Astrocyte of the cerebellum (primary cell): Measurements from ENCODE around the gene SH3RF3.

ENCODE experiments used
- DNase-seq: peaks from one replicate; pipeline ENCODE4 v3.0.0-alpha.2; 2011; ENCODE audit warnings: low read depth
- H3K4me3 ChIP-seq: 2 replicates; pipeline ENCODE4 v1.5.1; 2011; ENCODE audit warnings: mild to moderate bottlenecking, low read depth, low read length, moderate library complexity
- in situ Hi-C: cut with HindIII; loops from 2 replicates; pipeline ENCODE4 v1.10.0; 2017; ENCODE audit warnings: low sequenced_read_pairs
- TF ChIP-seq, protein P1 (sequence below): IDR thresholded peaks from 2 replicates; pipeline ENCODE4 v1.5.1; 2012; ENCODE audit warnings: low read length, low read depth, moderate library complexity, mild to moderate bottlenecking; ENCODE audit errors: missing control alignments

Gene SH3RF3

DNA sequence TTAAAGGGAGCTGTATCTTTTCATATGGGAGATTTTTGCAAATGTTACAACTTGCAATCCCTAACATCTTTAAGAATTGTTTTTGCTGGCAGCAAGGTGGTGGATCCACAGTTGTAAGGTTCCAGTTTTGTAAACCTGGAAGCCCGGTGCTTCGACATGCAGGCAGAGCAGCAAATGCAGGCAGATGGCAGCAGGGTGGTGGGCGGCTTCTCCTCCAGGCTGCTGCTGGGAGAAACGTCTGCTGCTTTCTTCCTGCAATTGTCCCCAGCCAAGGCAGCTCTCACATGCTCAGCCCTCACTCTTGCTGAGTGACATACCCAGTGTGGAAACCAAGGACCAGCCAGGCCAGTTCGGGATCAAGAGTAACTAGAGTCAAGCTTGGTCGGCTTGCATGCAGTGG, 318.8 kb downstream of the SH3RF3 start:
- no peak for DNase-seq
- in situ Hi-C loops: no loop called here
- H3K4me3 ChIP-seq: no peak overlapping the region
- TF ChIP-seq, protein P1, sequence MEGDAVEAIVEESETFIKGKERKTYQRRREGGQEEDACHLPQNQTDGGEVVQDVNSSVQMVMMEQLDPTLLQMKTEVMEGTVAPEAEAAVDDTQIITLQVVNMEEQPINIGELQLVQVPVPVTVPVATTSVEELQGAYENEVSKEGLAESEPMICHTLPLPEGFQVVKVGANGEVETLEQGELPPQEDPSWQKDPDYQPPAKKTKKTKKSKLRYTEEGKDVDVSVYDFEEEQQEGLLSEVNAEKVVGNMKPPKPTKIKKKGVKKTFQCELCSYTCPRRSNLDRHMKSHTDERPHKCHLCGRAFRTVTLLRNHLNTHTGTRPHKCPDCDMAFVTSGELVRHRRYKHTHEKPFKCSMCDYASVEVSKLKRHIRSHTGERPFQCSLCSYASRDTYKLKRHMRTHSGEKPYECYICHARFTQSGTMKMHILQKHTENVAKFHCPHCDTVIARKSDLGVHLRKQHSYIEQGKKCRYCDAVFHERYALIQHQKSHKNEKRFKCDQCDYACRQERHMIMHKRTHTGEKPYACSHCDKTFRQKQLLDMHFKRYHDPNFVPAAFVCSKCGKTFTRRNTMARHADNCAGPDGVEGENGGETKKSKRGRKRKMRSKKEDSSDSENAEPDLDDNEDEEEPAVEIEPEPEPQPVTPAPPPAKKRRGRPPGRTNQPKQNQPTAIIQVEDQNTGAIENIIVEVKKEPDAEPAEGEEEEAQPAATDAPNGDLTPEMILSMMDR: no peak

DNA sequence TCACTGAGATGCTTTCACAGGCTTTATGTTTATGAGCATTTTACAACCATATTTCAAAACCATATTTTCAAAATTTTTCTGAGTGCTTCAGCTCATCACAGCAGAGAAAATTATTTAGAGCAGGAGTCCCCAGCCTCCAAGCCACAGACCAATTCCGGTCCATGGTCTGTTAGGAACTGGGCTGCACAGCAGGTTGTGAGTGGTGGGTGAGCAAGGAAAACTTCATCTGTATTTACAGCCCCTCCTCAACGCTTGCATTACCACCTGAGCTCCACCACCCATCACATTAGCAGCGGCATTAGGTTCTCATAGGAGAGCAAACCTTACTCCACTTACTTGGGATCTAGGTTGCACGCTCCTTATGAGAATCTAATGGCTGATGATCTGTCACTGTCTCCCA, 319.2 kb downstream of the SH3RF3 start:
- in situ Hi-C loops: no loop called here
- TF ChIP-seq, protein P1: no peak
- H3K4me3 ChIP-seq: no peak overlapping the region
- no peak for DNase-seq

DNA sequence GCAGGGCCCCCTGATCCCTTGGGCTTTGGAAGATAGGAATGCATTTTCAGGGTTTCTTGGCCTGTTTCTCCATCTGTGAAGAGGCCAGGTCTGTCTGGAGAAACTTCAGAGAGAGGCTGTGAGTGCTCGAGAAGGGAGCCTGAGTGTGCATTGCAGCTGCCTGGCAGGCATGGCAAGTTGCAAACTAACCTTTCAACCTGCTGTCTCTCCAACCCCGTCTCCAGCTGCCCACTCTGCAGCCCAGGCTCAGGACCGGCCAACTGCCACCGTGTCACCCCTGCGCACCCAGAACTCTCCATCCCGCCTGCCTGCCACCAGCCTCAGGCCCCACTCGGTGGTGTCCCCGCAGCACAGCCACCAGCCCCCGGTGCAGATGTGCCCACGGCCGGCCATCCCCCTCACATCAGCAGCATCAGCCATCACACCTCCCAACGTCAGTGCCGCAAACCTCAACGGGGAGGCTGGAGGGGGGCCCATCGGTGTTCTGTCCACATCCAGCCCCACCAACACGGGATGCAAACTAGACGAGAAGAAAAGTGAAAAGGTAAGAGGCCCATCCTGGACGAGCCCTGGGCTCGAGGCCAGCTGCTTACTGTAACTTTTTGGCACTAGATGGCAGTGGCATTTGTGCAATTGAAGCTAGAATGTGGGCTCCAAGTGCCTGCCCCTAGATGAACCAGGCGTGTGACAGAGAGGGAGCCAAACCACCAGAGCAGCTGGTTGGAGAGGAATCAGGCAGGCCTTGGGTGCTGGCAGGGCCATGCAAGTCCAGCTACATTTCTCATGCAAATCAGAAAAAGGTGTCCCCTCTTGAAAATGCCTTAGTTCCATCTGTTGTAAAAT, 320.2 kb downstream of the SH3RF3 start:
- no peak for DNase-seq
- H3K4me3 ChIP-seq: no peak overlapping the region
- in situ Hi-C loops: no loop called here
- TF ChIP-seq, protein P1: no peak

DNA sequence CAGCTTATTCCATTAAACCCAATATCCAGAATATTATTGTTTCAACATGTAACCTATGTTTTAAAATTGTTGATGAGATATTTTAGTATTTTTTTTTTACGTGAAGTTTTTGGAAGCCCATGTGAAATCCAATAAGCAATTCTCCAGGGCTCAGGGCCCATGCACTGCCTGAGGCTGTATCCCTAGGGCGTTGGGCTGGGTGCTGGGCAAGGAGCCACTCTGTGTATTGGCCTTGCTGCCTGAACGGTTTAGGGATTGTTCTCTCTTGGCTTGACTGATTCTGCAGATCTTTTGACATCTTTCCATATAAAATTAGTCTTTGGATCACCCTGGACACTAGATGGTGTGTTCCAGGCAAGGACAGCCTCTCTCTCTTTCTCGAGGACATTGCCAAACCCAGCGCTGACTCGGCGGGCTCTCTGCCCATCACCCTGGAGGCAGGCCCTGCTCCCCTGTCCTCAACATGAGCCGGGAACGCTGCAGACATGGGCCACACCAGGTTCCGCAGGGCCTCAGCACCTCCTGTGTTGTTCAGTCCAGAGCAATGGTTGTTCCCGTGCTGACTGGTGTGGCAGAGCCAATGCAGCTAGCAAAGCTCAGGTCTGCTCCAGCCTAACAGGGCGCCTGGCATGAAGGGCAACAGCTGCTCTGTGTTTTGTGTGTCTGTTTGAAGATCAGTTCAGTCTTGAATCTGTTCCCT, 321.7 kb downstream of the SH3RF3 start:
- H3K4me3 ChIP-seq: no peak overlapping the region
- DNase-seq: no peak
- TF ChIP-seq, protein P1: no peak
- in situ Hi-C loops: no loop called here

DNA sequence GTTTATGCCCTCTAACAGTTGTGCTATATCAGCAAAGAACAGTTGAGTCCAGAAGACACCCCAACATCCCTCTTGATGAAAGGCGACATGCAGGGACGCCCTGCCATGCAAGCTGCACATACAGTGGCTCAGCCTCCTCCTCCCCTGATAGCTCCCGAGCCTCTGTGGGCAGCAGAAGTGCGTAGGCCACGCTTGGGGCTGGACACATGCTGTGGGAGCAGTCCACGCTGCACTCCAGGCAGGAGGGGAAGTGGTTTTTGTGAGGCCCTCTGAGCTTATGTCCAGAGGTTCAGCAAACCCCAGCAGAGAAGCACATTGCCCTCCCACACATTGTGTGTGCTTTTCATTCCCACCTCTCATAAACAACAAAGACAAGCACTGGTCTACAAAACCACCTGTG, 322.7 kb downstream of the SH3RF3 start:
- no peak for DNase-seq
- H3K4me3 ChIP-seq: no peak overlapping the region
- TF ChIP-seq, protein P1: no peak
- in situ Hi-C loops: no loop called here

DNA sequence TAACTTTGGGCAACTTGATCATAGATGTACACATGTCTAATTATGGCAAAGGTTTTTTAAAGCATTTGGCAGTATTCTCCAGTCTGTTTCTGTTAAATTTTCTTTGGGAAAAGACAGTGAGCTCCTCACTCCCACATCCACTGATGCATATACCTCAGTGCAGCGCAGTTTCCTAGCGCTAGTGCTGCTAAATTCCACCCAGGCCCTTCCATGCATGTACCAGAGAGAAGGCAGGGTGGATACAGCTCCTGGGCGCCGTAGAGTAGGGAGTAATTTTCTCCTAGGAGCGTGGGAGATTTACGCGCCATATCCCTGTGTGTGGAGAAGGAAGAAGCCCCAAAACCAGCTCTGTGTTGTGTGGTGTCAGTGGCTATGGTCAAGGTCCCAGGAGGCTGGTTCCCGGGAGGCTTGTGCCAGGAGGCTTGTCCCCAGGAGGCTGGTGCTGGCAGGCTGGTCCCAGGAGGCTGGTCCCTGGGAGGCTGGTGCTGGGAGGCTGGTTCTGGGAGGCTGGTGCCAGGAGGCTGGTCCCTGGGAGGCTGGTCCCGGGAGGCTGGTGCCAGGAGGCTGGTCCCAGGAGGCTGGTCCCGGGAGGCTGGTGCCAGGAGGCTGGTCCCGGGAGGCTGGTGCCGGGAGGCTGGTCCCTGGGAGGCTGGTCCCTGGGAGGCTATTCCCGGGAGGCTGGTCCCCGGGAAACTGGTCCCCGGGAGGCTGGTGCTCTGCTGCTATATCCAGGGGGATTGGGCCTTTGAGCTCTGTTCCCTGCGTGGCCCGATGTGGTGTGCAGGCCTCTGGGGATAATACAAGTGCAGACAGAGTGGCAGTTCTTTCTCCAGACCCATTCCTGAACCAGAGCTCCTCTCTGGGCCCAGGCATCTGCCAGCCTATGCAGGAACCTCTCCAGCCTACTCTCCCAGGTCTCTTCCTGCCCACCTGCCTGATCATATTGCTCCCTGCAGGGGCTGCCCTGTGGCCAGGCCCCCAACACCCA, 323.6 kb downstream of the SH3RF3 start:
- DNase-seq: no peak
- TF ChIP-seq, protein P1: no peak
- no peak overlapping the region for H3K4me3 ChIP-seq
- in situ Hi-C loops: no loop called here
